Astrocyte (in vitro differentiated cells and primary cell): ENCODE results near the gene METAP1D. TPM values are rescaled to one million over a fixed set of nuclear protein-coding genes. Genes with fewer than 3 reads are reported as not detected.
A peak's percentile ranks its signal among the peaks of the same experiment; 100 is the strongest.

ENCODE experiments used
- DNase-seq: peaks from one replicate; pipeline ENCODE4 v3.0.0-alpha.2; 2010; ENCODE audit warnings: low read depth
- FAIRE-seq: peaks from 2 replicates; lab custom pipeline; 2011; peaks lifted over from hg19 to GRCh38; lab: Jason Lieb, UNC
- H2AFZ ChIP-seq: 2 replicates; pipeline ENCODE4 v1.6.0; 2012; ENCODE audit warnings: low read depth, low read length, inconsistent platforms
- H3K27ac ChIP-seq: 2 replicates; pipeline ENCODE4 v1.5.1; 2011; ENCODE audit warnings: low read depth, low read length, inconsistent platforms
- H3K27me3 ChIP-seq: 2 replicates; pipeline ENCODE4 v1.6.0; 2011; ENCODE audit warnings: low read length, inconsistent platforms; ENCODE audit not compliant: insufficient read depth
- H3K36me3 ChIP-seq: 2 replicates; pipeline ENCODE4 v1.5.1; 2011; ENCODE audit warnings: low read length, inconsistent platforms; ENCODE audit not compliant: insufficient read depth
- H3K4me1 ChIP-seq: 2 replicates; pipeline ENCODE4 v1.5.1; 2011; ENCODE audit warnings: low read length, inconsistent platforms; ENCODE audit not compliant: insufficient read depth
- H3K4me2 ChIP-seq: 2 replicates; pipeline ENCODE4 v1.6.0; 2012; ENCODE audit warnings: low read length, inconsistent platforms
- H3K4me3 ChIP-seq: 2 replicates; pipeline ENCODE4 v1.5.1; 2011; ENCODE audit warnings: low read depth, mild to moderate bottlenecking, low read length, inconsistent platforms; ENCODE audit not compliant: insufficient read depth
- H3K79me2 ChIP-seq: 2 replicates; pipeline ENCODE4 v1.6.0; 2012; ENCODE audit warnings: mild to moderate bottlenecking, low read length, inconsistent platforms; ENCODE audit not compliant: insufficient read depth
- H3K9ac ChIP-seq: 2 replicates; pipeline ENCODE4 v1.6.0; 2012; ENCODE audit warnings: mild to moderate bottlenecking, low read length, inconsistent platforms
- H3K9me3 ChIP-seq: 2 replicates; pipeline ENCODE4 v1.5.1; 2012; ENCODE audit warnings: low read depth, mild to moderate bottlenecking, low read length, inconsistent platforms; ENCODE audit not compliant: insufficient read depth
- H4K20me1 ChIP-seq: 2 replicates; pipeline ENCODE4 v1.6.0; 2012; ENCODE audit warnings: low read length, inconsistent platforms; ENCODE audit not compliant: insufficient read depth
- H3K27ac Mint-ChIP-seq: one replicate; pipeline ENCODE4 v1.8.0; 2021; ENCODE audit warnings: mild to moderate bottlenecking, mixed read lengths; ENCODE audit not compliant: unreplicated experiment
- H3K27me3 Mint-ChIP-seq: one replicate; pipeline ENCODE4 v1.8.0; 2021; ENCODE audit warnings: low read depth, mixed read lengths; ENCODE audit not compliant: unreplicated experiment
- H3K36me3 Mint-ChIP-seq: one replicate; pipeline ENCODE4 v1.8.0; 2021; ENCODE audit warnings: low read depth, mixed read lengths; ENCODE audit not compliant: unreplicated experiment
- H3K4me1 Mint-ChIP-seq: one replicate; pipeline ENCODE4 v1.8.0; 2021; ENCODE audit warnings: low read depth, mixed read lengths; ENCODE audit not compliant: unreplicated experiment
- H3K4me3 Mint-ChIP-seq: one replicate; pipeline ENCODE4 v1.8.0; 2021; ENCODE audit warnings: mild to moderate bottlenecking, moderate library complexity, mixed read lengths; ENCODE audit not compliant: unreplicated experiment
- H3K9me3 Mint-ChIP-seq: one replicate; pipeline ENCODE4 v1.8.0; 2021; ENCODE audit warnings: mild to moderate bottlenecking, mixed read lengths; ENCODE audit not compliant: unreplicated experiment
- EZH2 ChIP-seq: IDR thresholded peaks from 2 replicates; pipeline ENCODE4 v1.6.1; 2012; ENCODE audit warnings: mild to moderate bottlenecking, low read length, inconsistent platforms; ENCODE audit not compliant: insufficient read depth
- total RNA-seq: library from RNA; stranded (reverse); gene quantifications from 2 replicates; pipeline ENCODE4 v1.2.1, GENCODE V29; 2021
- TF ChIP-seq, protein P1 (sequence below): IDR thresholded peaks from 2 replicates; pipeline ENCODE4 v1.5.1; 2011; ENCODE audit warnings: low read depth, mild to moderate bottlenecking, inconsistent platforms, low read length, moderate library complexity; ENCODE audit not compliant: insufficient read depth

Gene METAP1D
- total RNA-seq, 1 donor from 2014 or later: 6.5 TPM

DNA sequence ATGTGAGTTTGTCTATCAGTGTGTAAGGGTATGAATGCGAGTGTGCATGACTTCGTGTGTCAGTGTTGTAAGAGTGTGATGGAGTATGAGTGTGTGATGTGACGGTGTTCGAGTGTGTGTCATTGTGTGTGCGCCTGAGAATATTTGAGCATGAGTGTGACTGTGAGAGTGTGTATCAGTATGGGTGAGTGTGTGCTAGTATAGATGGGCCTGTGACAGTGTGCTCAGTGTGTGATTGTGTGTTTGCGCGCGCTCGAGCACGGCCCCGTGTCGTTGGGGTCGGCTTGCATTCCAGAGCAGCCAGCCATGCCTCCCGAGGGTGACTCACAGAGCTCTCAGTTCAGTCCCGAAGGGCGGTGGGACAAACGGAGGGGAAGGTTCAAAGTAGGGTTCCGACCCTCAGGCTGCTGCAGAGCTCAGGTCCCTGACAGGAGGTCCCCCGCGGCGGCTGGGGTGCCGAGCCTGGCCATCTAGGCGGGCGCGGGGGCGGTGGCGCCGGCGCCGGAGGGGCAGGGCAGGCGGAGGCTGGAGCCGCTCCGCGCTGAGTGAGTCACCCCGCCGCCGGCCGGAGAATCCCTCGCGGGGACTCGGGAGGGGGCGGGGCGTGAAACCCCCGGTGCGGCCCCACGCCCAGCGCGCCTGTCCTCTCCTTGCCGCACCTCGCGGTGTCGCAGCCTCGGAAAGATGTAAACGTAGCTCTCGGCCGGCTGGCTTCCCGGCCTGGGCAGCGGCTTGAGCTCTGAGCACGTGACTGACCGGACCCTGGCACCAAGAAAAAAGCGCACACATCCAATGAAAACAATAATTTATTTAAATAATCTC is 99.1 kb downstream of the METAP1D start:
- Histone ChIP-seq H3K27me3 (peaks cover 37% of the 10 kb centered on the region), H3K9me3 (no peaks in the 10 kb centered on the region), H3K4me3 (peak overlapping the region; percentile 55), H3K27ac (peak overlapping the region; percentile 47), H3K4me2 (peak overlapping the region; percentile 85), H2AFZ (peak overlapping the region; percentile 80), H3K79me2 (no peaks in the 10 kb centered on the region), H4K20me1 (peaks cover 3% of the 10 kb centered on the region), H3K9ac (peak overlapping the region; percentile 57), H3K36me3 (no peaks in the 10 kb centered on the region), H3K4me1 (peaks cover 62% of the 10 kb centered on the region)
- no peak for FAIRE-seq
- H3K36me3 Mint-ChIP-seq: no peaks in the 10 kb centered on the region
- no peak for TF ChIP-seq EZH2
- TF ChIP-seq, protein P1, sequence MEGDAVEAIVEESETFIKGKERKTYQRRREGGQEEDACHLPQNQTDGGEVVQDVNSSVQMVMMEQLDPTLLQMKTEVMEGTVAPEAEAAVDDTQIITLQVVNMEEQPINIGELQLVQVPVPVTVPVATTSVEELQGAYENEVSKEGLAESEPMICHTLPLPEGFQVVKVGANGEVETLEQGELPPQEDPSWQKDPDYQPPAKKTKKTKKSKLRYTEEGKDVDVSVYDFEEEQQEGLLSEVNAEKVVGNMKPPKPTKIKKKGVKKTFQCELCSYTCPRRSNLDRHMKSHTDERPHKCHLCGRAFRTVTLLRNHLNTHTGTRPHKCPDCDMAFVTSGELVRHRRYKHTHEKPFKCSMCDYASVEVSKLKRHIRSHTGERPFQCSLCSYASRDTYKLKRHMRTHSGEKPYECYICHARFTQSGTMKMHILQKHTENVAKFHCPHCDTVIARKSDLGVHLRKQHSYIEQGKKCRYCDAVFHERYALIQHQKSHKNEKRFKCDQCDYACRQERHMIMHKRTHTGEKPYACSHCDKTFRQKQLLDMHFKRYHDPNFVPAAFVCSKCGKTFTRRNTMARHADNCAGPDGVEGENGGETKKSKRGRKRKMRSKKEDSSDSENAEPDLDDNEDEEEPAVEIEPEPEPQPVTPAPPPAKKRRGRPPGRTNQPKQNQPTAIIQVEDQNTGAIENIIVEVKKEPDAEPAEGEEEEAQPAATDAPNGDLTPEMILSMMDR: no peak
- H3K4me1 Mint-ChIP-seq: peaks cover 22% of the 10 kb centered on the region
- H3K27ac Mint-ChIP-seq: peak overlapping the region; percentile 4
- DNase-seq: peak; percentile 65
- no peaks in the 10 kb centered on the region for H3K9me3 Mint-ChIP-seq
- peaks cover 17% of the 10 kb centered on the region for H3K27me3 Mint-ChIP-seq
- peak overlapping the region; percentile 71 for H3K4me3 Mint-ChIP-seq

DNA sequence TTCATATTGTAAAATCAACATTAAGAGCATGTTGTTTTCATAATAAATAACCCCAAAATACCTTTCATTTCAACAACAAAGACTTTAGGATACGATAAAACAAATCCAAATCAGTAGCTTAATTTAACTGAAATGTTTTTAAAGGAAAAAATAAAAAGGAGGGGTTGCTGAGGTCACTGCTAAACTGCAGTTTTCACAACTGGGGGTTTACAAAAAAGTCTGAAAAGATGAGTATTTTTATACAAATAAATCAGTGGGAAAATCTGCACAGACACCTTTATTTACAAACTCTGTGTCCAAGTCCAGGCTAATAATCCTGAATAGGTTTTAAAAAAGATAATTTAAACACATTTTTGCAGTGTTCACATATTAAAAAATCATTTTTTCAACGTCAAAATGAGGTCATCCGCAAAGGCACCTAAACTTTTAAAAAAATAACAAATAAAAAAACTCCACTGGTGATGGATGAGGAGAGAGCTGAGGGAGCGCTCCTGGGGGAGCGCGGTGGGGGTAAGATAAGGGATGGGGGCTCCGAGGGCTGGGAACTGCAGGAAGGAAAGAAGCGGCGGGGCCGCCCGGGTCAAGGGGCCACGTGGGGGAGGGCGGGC is 99.8 kb downstream of the METAP1D start:
- no peaks in the 10 kb centered on the region for H3K36me3 Mint-ChIP-seq
- Histone ChIP-seq H3K9me3 (no peaks in the 10 kb centered on the region), H4K20me1 (no peaks in the 10 kb centered on the region), H2AFZ (no peak overlapping the region), H3K79me2 (no peaks in the 10 kb centered on the region), H3K4me2 (peak overlapping the region; percentile 85), H3K36me3 (no peaks in the 10 kb centered on the region), H3K9ac (peak overlapping the region; percentile 57), H3K4me1 (peaks cover 62% of the 10 kb centered on the region), H3K4me3 (peak overlapping the region; percentile 55), H3K27me3 (peaks cover 31% of the 10 kb centered on the region), H3K27ac (no peak overlapping the region)
- H3K27me3 Mint-ChIP-seq: peaks cover 18% of the 10 kb centered on the region
- DNase-seq (no peak), FAIRE-seq (no peak)
- H3K27ac Mint-ChIP-seq: peak overlapping the region; percentile 78
- no peaks in the 10 kb centered on the region for H3K9me3 Mint-ChIP-seq
- TF ChIP-seq EZH2: no peak
- TF ChIP-seq, protein P1: no peak
- peaks cover 20% of the 10 kb centered on the region for H3K4me1 Mint-ChIP-seq
- peak overlapping the region; percentile 71 for H3K4me3 Mint-ChIP-seq
